NCI-H146 (cell line): Measurements from ENCODE around the gene PDE3A.

Experiments
- DNase-seq: peaks from one replicate; lab custom pipeline; 2025; lab: John Stamatoyannopoulos, UW

The PDE3A gene

DNA sequence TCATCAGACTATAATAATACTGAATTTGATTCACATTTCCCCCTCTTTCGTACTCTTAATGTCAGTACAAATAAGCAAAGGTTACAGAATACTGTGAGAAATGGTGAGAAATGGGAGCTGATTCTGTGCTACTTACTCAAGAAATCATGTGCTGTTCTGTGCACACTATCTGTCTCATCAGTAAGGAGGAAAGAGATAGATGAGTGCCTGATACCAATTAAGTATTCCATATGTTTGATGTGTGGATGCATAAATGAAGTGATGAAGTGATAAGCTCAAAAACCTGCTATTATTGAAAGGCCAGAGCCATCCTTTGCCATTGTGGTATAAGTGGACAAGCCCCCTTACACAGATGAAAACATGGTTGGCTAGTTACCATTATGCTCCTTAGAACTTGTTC is 127.7 kb downstream of the PDE3A start:
- DNase-seq: no peak

- no peak for DNase-seq
Observed at GRCh38 chr12:20497707-20498106, 129.4 kb downstream of the PDE3A start.

GRCh38 chr12:20501958-20502357 is 133.6 kb downstream of the PDE3A start:
- no peak for DNase-seq

DNA sequence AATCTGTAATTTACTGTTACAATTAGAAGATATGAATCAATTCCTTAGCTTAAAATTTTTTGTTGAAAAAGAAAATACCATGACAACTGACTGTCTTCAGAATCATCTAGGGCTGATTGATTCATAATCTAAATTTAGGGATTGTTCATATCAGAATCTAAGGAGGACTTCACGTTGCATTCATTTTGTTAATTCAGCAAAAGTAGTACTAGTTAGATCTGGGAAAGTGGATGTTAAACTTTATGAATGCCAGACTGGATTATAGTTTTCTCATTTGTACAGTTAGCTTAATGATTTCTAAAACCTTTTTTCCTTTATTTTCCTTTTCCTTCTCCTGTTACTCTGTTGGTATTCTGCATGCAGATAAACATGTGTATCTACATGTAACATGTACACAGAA is 135.5 kb downstream of the PDE3A start:
- no peak for DNase-seq

DNA sequence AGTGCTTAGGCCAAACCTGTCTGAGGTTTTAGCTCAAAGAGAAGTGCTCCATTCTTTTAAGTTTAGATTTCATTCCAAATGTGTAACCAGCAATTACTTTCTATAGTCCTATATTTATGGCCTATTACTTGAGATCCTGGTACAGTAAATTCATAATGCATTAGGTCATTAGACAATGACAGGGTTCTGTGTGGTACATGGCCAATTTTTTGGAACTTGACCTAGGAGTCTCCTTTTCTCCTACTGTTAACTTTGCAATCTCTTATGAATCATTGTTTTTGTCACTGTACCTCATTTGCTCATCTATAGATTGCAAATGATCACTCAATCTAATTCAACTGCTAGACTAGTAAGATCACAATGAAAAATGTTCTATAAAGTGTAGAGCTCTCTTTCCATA is 136.7 kb downstream of the PDE3A start:
- no peak for DNase-seq

DNA sequence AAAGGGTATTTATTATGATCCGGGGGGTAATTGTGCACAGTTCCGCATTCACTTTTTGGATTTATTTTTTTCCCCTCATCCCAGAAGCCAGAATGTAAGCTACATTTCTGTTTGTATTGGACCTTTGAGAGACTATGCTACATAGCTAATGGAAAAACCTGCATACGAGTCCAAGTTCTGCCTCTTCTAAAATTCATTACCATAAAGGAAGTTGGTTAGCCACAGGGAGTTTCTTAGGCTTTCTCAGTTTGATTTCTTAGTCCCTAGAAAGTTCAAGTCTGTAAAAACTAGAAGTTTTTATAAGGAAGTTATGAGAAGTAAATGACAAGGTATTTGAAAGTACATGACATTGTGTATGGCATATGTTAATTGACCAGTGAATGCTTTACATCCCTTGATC is 138.7 kb downstream of the PDE3A start:
- DNase-seq: no peak

- DNase-seq: no peak
Observed at GRCh38 chr12:20507711-20508110, 139.4 kb downstream of the PDE3A start.

DNA sequence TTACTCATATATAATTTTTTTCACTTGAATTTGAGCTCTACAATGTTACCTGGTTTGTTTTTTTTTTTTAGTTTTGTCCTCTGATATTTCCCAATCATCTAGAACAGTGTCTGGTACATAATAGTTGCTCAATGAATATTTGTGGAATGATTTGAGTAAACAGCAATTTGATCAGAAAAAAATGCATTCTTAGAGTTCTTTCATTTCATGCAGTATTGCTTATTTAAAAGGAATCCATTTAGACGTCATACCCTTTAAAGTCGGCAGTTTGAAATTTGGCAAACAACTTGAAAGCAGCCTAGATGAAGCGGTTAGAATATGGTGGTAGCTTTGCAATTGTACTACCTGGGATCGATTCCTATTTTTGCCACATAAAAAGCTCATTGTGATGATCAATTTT is 140.0 kb downstream of the PDE3A start:
- DNase-seq: no peak

GRCh38 chr12:20508962-20509361 is 140.6 kb downstream of the PDE3A start:
- no peak for DNase-seq

- DNase-seq: no peak
Observed at GRCh38 chr12:20510811-20511210, 142.5 kb downstream of the PDE3A start.

DNA sequence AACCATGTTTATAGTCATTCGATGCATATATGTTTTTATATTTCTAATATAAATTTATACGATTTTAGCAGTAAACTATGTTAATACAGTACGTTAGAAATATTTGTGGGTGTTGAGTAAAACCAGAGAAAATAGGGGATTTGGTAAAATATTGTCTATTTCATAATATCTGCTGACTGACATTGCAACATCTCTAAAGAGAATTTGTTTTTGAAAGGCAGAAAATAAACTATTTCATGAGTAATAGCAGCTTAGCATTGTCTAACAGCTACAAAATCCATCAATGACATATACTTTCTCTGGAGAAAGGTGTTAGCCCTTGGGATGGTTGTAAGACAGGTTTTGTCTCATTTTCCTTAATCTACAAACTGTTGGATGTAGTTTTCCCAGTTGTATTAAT is 144.9 kb downstream of the PDE3A start:
- DNase-seq: no peak

- DNase-seq: no peak
Observed at GRCh38 chr12:20514598-20514997, 146.3 kb downstream of the PDE3A start.

GRCh38 chr12:20520532-20520931 is 152.2 kb downstream of the PDE3A start:
- no peak for DNase-seq

GRCh38 chr12:20523658-20524057 is 155.3 kb downstream of the PDE3A start:
- DNase-seq: no peak

DNA sequence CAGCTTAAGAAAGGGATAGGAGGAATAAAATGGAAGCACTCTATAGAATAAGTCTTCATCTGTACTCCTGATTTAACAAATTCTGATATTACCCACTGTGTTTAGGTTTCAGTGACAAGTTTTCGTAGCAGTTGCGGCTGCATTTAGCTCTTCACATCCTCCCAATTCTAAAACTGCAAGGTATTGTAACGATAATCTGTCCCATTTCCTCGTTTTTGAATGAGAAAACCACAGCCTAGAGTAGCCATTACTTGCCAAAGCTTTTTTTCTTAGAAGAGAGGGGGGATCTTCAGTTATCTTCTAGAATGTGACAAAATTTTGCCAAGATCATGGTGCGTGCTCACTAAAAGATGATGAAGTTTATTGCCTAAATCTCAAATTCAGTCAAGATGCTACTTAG is 155.8 kb downstream of the PDE3A start:
- DNase-seq: no peak

GRCh38 chr12:20525064-20525610 is 156.8 kb downstream of the PDE3A start:
- DNase-seq: no peak

- no peak for DNase-seq
Observed at GRCh38 chr12:20527417-20528163, 159.3 kb downstream of the PDE3A start.

GRCh38 chr12:20528208-20528607 is 159.9 kb downstream of the PDE3A start:
- no peak for DNase-seq

DNA sequence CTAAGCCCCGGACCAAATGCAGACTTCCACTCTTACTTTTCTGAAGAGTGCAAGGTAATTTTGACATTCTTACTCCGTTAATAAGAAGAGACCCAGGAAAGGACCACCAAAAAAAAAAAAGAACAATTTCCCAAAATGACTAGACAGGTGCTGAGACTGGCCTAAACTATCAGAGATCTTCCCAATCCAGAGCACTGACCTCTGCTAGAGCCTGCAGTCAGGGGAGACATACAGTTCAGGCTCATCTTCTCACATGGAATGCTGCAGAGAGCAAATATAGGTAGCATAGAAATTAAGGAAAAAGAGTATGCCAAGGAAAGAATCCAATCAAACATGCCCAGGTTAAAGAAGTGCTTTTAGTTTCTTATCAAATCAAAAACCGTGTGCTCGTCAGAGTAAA is 177.9 kb downstream of the PDE3A start:
- no peak for DNase-seq

- no peak for DNase-seq
Observed at GRCh38 chr12:20547816-20548575, 179.7 kb downstream of the PDE3A start.

GRCh38 chr12:20548611-20549010 is 180.3 kb downstream of the PDE3A start:
- no peak for DNase-seq

GRCh38 chr12:20549108-20549719 is 180.9 kb downstream of the PDE3A start:
- DNase-seq: peak; percentile 3
